GM20000 (cell line): ENCODE results near the gene PGA3.
"Not testable (repeated sequence)": the region's sequence is repeated elsewhere in the genome, so short reads cannot be mapped to it uniquely, and the experiment has no call there.

ENCODE experiments used
- DNase-seq: peaks from one replicate; pipeline ENCODE4 v3.0.0; 2012; ENCODE audit warnings: low spot score
- CTCF ChIP-seq: IDR thresholded peaks from 2 replicates; pipeline ENCODE4 v1.5.1; 2012; ENCODE audit warnings: mild to moderate bottlenecking, control low read depth; ENCODE audit errors: extremely low read depth, missing control alignments

Gene PGA3

GRCh38 chr11:61160487-61161189 lies 42.7 kb upstream of the PGA3 start:
- no peak for DNase-seq
- TF ChIP-seq CTCF = no peak

- peak; percentile 98 for DNase-seq
- no peak for TF ChIP-seq CTCF
Measured at GRCh38 chr11:61161190-61162091, 41.9 kb upstream of the PGA3 start, which contains the start of gene VPS37C. Gene VPS37C, minus strand, starts transcription at chr11:61161426. Its CDS starts 22,597 bp downstream, at chr11:61138829.

- TF ChIP-seq CTCF = no peak
- peak; percentile 67 for DNase-seq
Measured at GRCh38 chr11:61162092-61162941, 41.0 kb upstream of the PGA3 start.

GRCh38 chr11:61163021-61163420 lies 40.3 kb upstream of the PGA3 start:
- no peak for TF ChIP-seq CTCF
- no peak for DNase-seq

GRCh38 chr11:61163714-61164605 lies 39.4 kb upstream of the PGA3 start:
- peak; percentile 71 for DNase-seq
- TF ChIP-seq CTCF = no peak

GRCh38 chr11:61164606-61165424 lies 38.5 kb upstream of the PGA3 start:
- DNase-seq = no peak
- TF ChIP-seq CTCF = no peak

GRCh38 chr11:61165785-61166184 lies 37.5 kb upstream of the PGA3 start:
- DNase-seq = not testable (repeated sequence)

GRCh38 chr11:61166331-61166730 lies 37.0 kb upstream of the PGA3 start:
- not testable (repeated sequence) for DNase-seq
